WTC11 (cell line): ENCODE data around the gene ZNF568. TPM values are rescaled to one million over a fixed set of nuclear protein-coding genes. Genes with fewer than 3 reads are reported as not detected.

Experiments
- ATAC-seq: fragments of 200-7000 bp; cut with Tn5 transposase; 2 replicates; pipeline ENCODE4 v1.10.0; 2021; ENCODE audit warnings: mild to moderate bottlenecking, moderate library complexity
- CTCF ChIA-PET: fragments of 300-600 bp; sonication (Branson Sonifier 250); formaldehyde crosslinking; loops from one replicate; lab custom pipeline; 2021; ENCODE audit warnings: antibody characterized with exemption; lab: Charles Lee
- POLR2A ChIA-PET: fragments of 350-600 bp; sonication (Branson Sonifier 250); formaldehyde crosslinking; loops from one replicate; lab custom pipeline; 2021; ENCODE audit warnings: antibody characterized with exemption; lab: Charles Lee
- DNase-seq: peaks from one replicate; pipeline ENCODE4 v3.0.0; 2021; ENCODE audit warnings: low spot score
- H3K27ac Mint-ChIP-seq: 2 replicates; pipeline ENCODE4 v1.8.0; 2021; ENCODE audit warnings: mixed read lengths
- H3K27me3 Mint-ChIP-seq: 2 replicates; pipeline ENCODE4 v1.8.0; 2021; ENCODE audit warnings: low read depth, mild to moderate bottlenecking, moderate library complexity, mixed read lengths
- H3K36me3 Mint-ChIP-seq: 2 replicates; pipeline ENCODE4 v1.8.0; 2021; ENCODE audit warnings: mixed read lengths
- H3K4me1 Mint-ChIP-seq: 2 replicates; pipeline ENCODE4 v1.8.0; 2022; ENCODE audit warnings: mixed read lengths
- H3K4me3 Mint-ChIP-seq: 2 replicates; pipeline ENCODE4 v1.8.0; 2021; ENCODE audit warnings: mild to moderate bottlenecking, moderate library complexity, mixed read lengths
- H3K9me3 Mint-ChIP-seq: 2 replicates; pipeline ENCODE4 v1.8.0; 2021; ENCODE audit warnings: mixed read lengths
- ARID4B ChIP-seq: sonication (generic); formaldehyde crosslinking; IDR thresholded peaks from 2 replicates; pipeline ENCODE4 v1.8.0; 2023; ENCODE audit warnings: missing genetic modification reagents, mild to moderate bottlenecking, borderline replicate concordance
- ERG ChIP-seq: fragments of 250-450 bp; sonication (Bioruptor Pico); IDR thresholded peaks from 2 replicates; pipeline ENCODE4 v1.8.0; 2021; ENCODE audit warnings: mild to moderate bottlenecking
- FOXJ3 ChIP-seq: sonication (generic); formaldehyde crosslinking; IDR thresholded peaks from 2 replicates; pipeline ENCODE4 v1.9.0; 2021; ENCODE audit warnings: missing genetic modification reagents, mild to moderate bottlenecking, borderline replicate concordance
- GRHL2 ChIP-seq: fragments of 250-450 bp; sonication (Bioruptor Pico); IDR thresholded peaks from 2 replicates; pipeline ENCODE4 v1.8.0; 2022; ENCODE audit warnings: mild to moderate bottlenecking, moderate library complexity; ENCODE audit not compliant: insufficient replicate concordance, severe bottlenecking
- HMGXB4 ChIP-seq: sonication (generic); formaldehyde crosslinking; IDR thresholded peaks from 2 replicates; pipeline ENCODE4 v1.8.1; 2023; ENCODE audit warnings: mild to moderate bottlenecking, moderate library complexity, missing genetic modification reagents
- IRF1 ChIP-seq: sonication (generic); formaldehyde crosslinking; IDR thresholded peaks from 2 replicates; pipeline ENCODE4 v1.8.0; 2023; ENCODE audit warnings: missing genetic modification reagents
- JUN ChIP-seq: sonication (generic); formaldehyde crosslinking; IDR thresholded peaks from 2 replicates; pipeline ENCODE4 v1.8.0; 2023; ENCODE audit warnings: mild to moderate bottlenecking, missing genetic modification reagents
- RORB ChIP-seq: fragments of 250-450 bp; sonication (Bioruptor Pico); IDR thresholded peaks from 2 replicates; pipeline ENCODE4 v1.9.0; 2021; ENCODE audit warnings: mild to moderate bottlenecking
- TP53 ChIP-seq: sonication (generic); formaldehyde crosslinking; IDR thresholded peaks from 2 replicates; pipeline ENCODE4 v1.8.1; 2023; ENCODE audit warnings: mild to moderate bottlenecking, missing genetic modification reagents
- ZNF263 ChIP-seq: sonication (generic); formaldehyde crosslinking; IDR thresholded peaks from 2 replicates; pipeline ENCODE4 v1.8.1; 2022; ENCODE audit warnings: low read depth, mild to moderate bottlenecking, moderate library complexity, missing genetic modification reagents
- total RNA-seq: library from RNA; stranded (reverse); gene quantifications from 3 replicates; pipeline ENCODE4 v1.2.3, GENCODE V29; 2021
- TF ChIP-seq, protein P1 (sequence below): fragments of 250-450 bp; sonication (Bioruptor Pico); IDR thresholded peaks from 2 replicates; pipeline ENCODE4 v1.9.0; 2021; ENCODE audit warnings: mild to moderate bottlenecking
- TF ChIP-seq, protein P2 (sequence below): sonication (generic); formaldehyde crosslinking; IDR thresholded peaks from 2 replicates; pipeline ENCODE4 v1.8.1; 2023; ENCODE audit warnings: mild to moderate bottlenecking, missing genetic modification reagents

Gene ZNF568
- total RNA-seq, 1 experiment from 2014 or later = 10.5 TPM

GRCh38 chr19:36963280-36963679 is 47.1 kb downstream of the ZNF568 start:
- peaks cover 17% of the 10 kb centered on the region for H3K36me3 Mint-ChIP-seq

More at GRCh38 chr19:36963280-36963679, 47.1 kb downstream of the ZNF568 start:
- TF ChIP-seq HMGXB4 (CRISPR knock-in tag) (no peak), GRHL2 (no peak), TP53 (no peak), RORB (CRISPR knock-in tag) (no peak), FOXJ3 (CRISPR knock-in tag) (no peak), ERG (no peak), ZNF263 (CRISPR knock-in tag) (no peak), ARID4B (CRISPR knock-in tag) (no peak), IRF1 (CRISPR knock-in tag) (no peak), JUN (CRISPR knock-in tag) (no peak)
- TF ChIP-seq, protein P1, sequence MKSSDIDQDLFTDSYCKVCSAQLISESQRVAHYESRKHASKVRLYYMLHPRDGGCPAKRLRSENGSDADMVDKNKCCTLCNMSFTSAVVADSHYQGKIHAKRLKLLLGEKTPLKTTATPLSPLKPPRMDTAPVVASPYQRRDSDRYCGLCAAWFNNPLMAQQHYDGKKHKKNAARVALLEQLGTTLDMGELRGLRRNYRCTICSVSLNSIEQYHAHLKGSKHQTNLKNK (CRISPR knock-in tag) = no peak
- TF ChIP-seq, protein P2, sequence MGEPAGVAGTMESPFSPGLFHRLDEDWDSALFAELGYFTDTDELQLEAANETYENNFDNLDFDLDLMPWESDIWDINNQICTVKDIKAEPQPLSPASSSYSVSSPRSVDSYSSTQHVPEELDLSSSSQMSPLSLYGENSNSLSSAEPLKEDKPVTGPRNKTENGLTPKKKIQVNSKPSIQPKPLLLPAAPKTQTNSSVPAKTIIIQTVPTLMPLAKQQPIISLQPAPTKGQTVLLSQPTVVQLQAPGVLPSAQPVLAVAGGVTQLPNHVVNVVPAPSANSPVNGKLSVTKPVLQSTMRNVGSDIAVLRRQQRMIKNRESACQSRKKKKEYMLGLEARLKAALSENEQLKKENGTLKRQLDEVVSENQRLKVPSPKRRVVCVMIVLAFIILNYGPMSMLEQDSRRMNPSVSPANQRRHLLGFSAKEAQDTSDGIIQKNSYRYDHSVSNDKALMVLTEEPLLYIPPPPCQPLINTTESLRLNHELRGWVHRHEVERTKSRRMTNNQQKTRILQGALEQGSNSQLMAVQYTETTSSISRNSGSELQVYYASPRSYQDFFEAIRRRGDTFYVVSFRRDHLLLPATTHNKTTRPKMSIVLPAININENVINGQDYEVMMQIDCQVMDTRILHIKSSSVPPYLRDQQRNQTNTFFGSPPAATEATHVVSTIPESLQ (CRISPR knock-in tag) = no peak
- Mint-ChIP-seq H3K9me3 (peaks cover 42% of the 10 kb centered on the region), H3K27ac (no peak overlapping the region), H3K4me3 (no peak overlapping the region), H3K27me3 (peaks cover 3% of the 10 kb centered on the region; the same call in 1 of the 2 replicates), H3K4me1 (no peaks in the 10 kb centered on the region)
- ChIA-PET POLR2A (no interaction called here), CTCF (no interaction called here)
- DNase-seq = no peak
- no peak for ATAC-seq
